Measurements from ENCODE around the gene F2R.

DNA sequence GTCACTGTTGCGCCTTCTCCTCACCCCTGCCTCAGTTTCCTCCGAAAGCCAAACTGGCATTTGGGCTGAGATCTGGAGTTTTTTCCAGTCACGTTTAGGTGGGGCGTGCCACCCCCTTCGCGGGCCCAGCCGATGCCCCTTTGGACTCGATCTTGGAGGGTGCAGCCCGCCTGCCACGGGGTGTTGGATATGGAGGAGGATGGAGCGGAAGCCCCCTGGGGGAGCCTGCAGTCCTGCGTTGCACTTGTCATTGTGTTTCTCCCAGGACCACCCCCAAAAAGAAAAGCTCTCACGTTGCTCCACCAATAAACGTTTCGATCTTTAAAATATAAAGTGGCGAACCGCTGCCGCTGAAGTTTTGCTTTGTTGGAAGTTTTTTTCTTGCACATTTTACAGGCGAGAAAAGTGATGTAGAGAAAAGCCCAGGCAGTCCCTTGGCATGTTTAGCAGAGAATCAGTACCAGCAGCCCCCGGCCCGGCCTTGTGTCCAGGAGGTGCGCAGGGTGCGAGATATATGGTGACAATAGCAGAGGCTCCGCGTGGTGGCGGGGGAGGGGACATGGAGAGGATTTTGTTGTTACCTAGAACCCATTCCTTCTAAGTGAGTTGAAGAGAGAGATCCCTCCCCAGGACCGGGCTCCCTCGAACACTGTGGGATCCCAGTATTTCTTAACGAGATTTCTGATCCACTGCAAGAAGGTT, 681 bp downstream of the F2R start:
- TF ChIP-seq LCOR (CRISPR knock-in tag; IDR thresholded peaks at IDR 0.05): no peak
- no peak for TF ChIP-seq THAP7 (CRISPR knock-in tag; IDR thresholded peaks at IDR 0.05)
- no peak for TF ChIP-seq WHSC1 (IDR thresholded peaks at IDR 0.05; ENCODE audit: low read length)
- TF ChIP-seq CHD4 (IDR thresholded peaks at IDR 0.05; ENCODE audit: insufficient read depth, insufficient replicate concordance, low read depth, low read length, poor library complexity, severe bottlenecking): no peak
- TF ChIP-seq EZH2 (IDR thresholded peaks at IDR 0.05; ENCODE audit: borderline replicate concordance, low read depth, low read length): no peak
- TF ChIP-seq GATAD2B (IDR thresholded peaks at IDR 0.05; ENCODE audit: borderline replicate concordance): no peak
- TF ChIP-seq EHMT2 (IDR thresholded peaks at IDR 0.05): no peak
- TF ChIP-seq E2F6 (IDR thresholded peaks at IDR 0.05; ENCODE audit: borderline replicate concordance in 1 of 2, extremely low read depth in 1 of 2, insufficient read depth in 1 of 2, insufficient read length in 1 of 2, low read depth in 1 of 2, low read length in 1 of 2, poor library complexity in 1 of 2, severe bottlenecking in 1 of 2): peak; percentile 41 to 71
- no peak for TF ChIP-seq TCF7L2 (IDR thresholded peaks at IDR 0.05; ENCODE audit: low read depth, low read length)
- no peak for TF ChIP-seq ZNF354B (CRISPR knock-in tag; IDR thresholded peaks at IDR 0.05)
